SK-N-MC (cell line): Measurements from ENCODE around the gene KRT86.
"Not testable (repeated sequence)": the region's sequence is repeated elsewhere in the genome, so short reads cannot be mapped to it uniquely, and the experiment has no call there.

Source experiments
- DNase-seq: peaks from one replicate; pipeline ENCODE4 v3.0.0-alpha.2; 2011; ENCODE audit warnings: low read depth, low spot score
- H3K27ac ChIP-seq: fragments of 200-600 bp; sonication (generic); 2 replicates; pipeline ENCODE4 v1.5.1; 2016; ENCODE audit warnings: mixed run types
- H3K36me3 ChIP-seq: fragments of 200-600 bp; sonication (generic); 2 replicates; pipeline ENCODE4 v1.6.1; 2017; ENCODE audit warnings: antibody characterized with exemption, low read length, mixed read lengths; ENCODE audit not compliant: insufficient read depth
- H3K4me3 ChIP-seq: fragments of 200-600 bp; sonication (generic); 2 replicates; pipeline ENCODE4 v1.5.1; 2016
- H3K9ac ChIP-seq: fragments of 200-600 bp; sonication (generic); 2 replicates; pipeline ENCODE4 v1.8.0; 2017; ENCODE audit warnings: mixed run types, mixed read lengths; ENCODE audit not compliant: insufficient read length
- H3K9me3 ChIP-seq: fragments of 200-600 bp; sonication (generic); 2 replicates; pipeline ENCODE4 v1.6.1; 2017; ENCODE audit warnings: low read depth, mild to moderate bottlenecking, antibody characterized with exemption, low read length, moderate library complexity, mixed read lengths
- EZH2 ChIP-seq: fragments of 200-600 bp; sonication (generic); IDR thresholded peaks from one replicate; pipeline ENCODE4 v1.6.1; 2017; ENCODE audit warnings: antibody characterized with exemption
- FOXP2 ChIP-seq: optimal IDR thresholded peaks from 2 replicates; pipeline ENCODE3; 2011; ENCODE audit warnings: mild to moderate bottlenecking, moderate library complexity; ENCODE audit not compliant: insufficient read depth; ENCODE audit errors: extremely low read length, control extremely low read depth
- POLR2AphosphoS5 ChIP-seq: IDR thresholded peaks from 2 replicates; pipeline ENCODE4 v1.6.1; 2012; ENCODE audit warnings: mild to moderate bottlenecking, low read depth, low read length, borderline replicate concordance

The KRT86 gene

GRCh38 chr12:52248541-52249461 is 25.6 kb upstream of the KRT86 start:
- Histone ChIP-seq H3K27ac (no peak overlapping the region), H3K9ac (no peak overlapping the region), H3K9me3 (no peaks in the 10 kb centered on the region), H3K4me3 (no peak overlapping the region), H3K36me3 (no peaks in the 10 kb centered on the region)
- no peak for DNase-seq
- TF ChIP-seq EZH2, result no peak
- TF ChIP-seq FOXP2, result no peak
- TF ChIP-seq POLR2AphosphoS5, result no peak

- H3K9ac ChIP-seq, result no peak overlapping the region
- no peak overlapping the region for H3K27ac ChIP-seq
- no peaks in the 10 kb centered on the region for H3K36me3 ChIP-seq
- H3K4me3 ChIP-seq, result no peak overlapping the region
- H3K9me3 ChIP-seq, result no peaks in the 10 kb centered on the region
- no peak for TF ChIP-seq POLR2AphosphoS5
- TF ChIP-seq FOXP2, result no peak
- TF ChIP-seq EZH2, result no peak
- no peak for DNase-seq
These were observed 24.9 kb upstream of the KRT86 start for GRCh38 chr12:52249511-52250047.

DNA sequence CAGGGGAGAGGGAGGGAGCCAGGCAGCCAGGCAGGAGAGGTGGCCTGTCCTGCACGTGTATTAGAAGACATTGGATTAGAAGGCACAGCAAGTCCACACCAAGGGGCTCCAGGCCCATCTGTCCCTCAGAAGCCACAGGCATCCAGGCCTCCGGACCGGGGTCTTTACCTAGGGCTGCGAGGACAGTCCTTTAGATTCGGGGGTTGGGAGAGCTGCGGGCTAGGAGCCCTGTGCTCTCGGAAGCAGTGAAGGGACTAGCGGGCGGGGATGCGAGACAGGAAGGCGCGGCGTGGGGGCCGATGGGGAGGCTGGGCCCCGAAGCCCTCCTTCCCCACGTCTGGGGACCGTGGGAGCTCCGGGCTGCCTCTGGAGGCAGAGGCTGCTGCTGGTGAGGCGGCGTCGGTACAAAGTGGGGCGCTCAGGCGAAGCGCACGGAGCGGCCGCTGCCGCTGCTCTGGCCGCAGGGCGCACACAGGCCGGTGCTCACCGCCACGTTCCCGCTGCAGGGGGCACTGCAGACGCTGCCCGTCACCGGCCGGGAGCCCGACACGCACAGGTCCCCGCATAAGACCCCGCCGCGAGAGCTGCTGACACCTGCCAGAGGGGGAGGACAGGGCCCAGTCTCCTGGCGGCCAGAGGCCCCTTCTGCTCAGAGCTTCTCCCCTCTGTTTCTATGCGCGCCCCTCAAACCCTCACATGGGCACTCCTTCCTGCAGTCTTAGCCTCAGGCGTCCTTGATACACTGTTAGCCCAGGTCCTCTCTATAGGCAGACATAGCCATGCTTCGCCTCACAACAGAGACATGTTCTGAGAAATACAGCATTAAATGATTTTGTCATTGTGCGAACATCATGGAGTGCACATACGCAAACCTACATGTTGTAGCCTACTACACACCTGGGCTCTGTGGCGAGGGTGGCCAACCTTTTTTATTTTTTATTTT is 24.1 kb upstream of the KRT86 start:
- TF ChIP-seq EZH2 (no peak), POLR2AphosphoS5 (no peak), FOXP2 (no peak)
- H3K9me3 ChIP-seq, result no peaks in the 10 kb centered on the region
- no peak overlapping the region for H3K4me3 ChIP-seq
- no peak overlapping the region for H3K27ac ChIP-seq
- no peaks in the 10 kb centered on the region for H3K36me3 ChIP-seq
- DNase-seq, result no peak
- no peak overlapping the region for H3K9ac ChIP-seq

- H3K27ac ChIP-seq, result no peak overlapping the region
- DNase-seq, result no peak
- H3K9me3 ChIP-seq, result no peaks in the 10 kb centered on the region
- H3K4me3 ChIP-seq, result no peak overlapping the region
- TF ChIP-seq EZH2 (no peak), POLR2AphosphoS5 (no peak), FOXP2 (no peak)
- no peak overlapping the region for H3K9ac ChIP-seq
- no peaks in the 10 kb centered on the region for H3K36me3 ChIP-seq
These were observed 22.9 kb upstream of the KRT86 start for GRCh38 chr12:52251367-52252051.

- H3K27ac ChIP-seq, H3K36me3 ChIP-seq, DNase-seq, H3K9me3 ChIP-seq, H3K4me3 ChIP-seq, H3K9ac ChIP-seq: not testable (repeated sequence)
These were observed 22.2 kb upstream of the KRT86 start for GRCh38 chr12:52252175-52252615.

- no peaks in the 10 kb centered on the region for H3K9me3 ChIP-seq
- no peaks in the 10 kb centered on the region for H3K36me3 ChIP-seq
- H3K4me3 ChIP-seq, result no peak overlapping the region
- H3K9ac ChIP-seq, result no peak overlapping the region
- no peak for DNase-seq
- H3K27ac ChIP-seq, result no peak overlapping the region
- TF ChIP-seq POLR2AphosphoS5, result no peak
- TF ChIP-seq FOXP2, result no peak
- no peak for TF ChIP-seq EZH2
These were observed 21.6 kb upstream of the KRT86 start for GRCh38 chr12:52252728-52253343.

DNA sequence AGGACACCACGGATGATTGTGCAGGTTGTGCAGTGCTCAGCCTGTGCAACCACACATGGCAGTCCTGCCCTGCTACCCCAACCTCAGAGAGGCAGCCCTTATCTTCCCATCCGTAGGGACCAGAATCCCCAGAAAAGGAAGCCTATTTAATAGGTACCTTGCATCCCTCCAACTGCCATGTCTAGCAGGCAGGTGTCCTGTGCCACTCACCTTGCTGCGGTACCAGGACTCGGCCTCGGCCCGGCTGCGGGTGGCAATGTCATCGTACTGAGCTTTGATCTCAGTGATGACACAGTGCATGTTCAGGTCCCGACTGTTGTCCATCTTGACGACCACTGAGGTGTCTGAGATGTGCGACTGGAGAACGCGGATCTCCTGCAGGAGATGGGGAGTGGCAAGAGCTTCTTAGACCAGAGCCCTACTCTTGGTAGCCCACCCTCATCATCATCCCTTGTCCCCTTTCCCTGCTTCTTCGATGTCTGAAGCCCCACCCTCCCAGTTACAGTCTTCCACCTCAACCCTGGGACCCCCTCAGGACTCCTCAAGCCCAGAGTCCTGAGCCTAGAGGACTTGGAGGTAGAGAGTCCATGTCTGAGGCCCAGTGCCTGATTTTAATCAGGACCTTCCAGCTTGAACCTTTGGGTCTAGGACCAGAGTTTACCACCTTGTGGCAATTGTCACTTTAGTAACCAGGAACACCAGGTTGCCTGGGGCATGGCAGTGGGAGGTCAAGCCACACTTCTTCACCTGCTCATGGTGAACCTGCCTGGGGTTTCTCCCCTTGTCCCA is 20.9 kb upstream of the KRT86 start:
- DNase-seq, result no peak
- Histone ChIP-seq H3K4me3 (no peak overlapping the region), H3K36me3 (no peaks in the 10 kb centered on the region), H3K9me3 (no peaks in the 10 kb centered on the region), H3K9ac (no peak overlapping the region), H3K27ac (no peak overlapping the region)
- TF ChIP-seq POLR2AphosphoS5, result no peak
- no peak for TF ChIP-seq EZH2
- TF ChIP-seq FOXP2, result no peak
